DOHH2 (cell line): ENCODE results near the gene PTMS.
A peak's percentile ranks its signal among the peaks of the same experiment; 100 is the strongest.
"Not testable (repeated sequence)": the region's sequence is repeated elsewhere in the genome, so short reads cannot be mapped to it uniquely, and the experiment has no call there.

Experiments
- H3F3A ChIP-seq: fragments of 200-600 bp; sonication (generic), shearing (Covaris generic); 2 replicates; pipeline ENCODE4 v1.6.0; 2016; ENCODE audit warnings: antibody characterized with exemption, mild to moderate bottlenecking; ENCODE audit not compliant: control insufficient read depth, insufficient read depth
- H3K27ac ChIP-seq: fragments of 200-600 bp; sonication (generic); 2 replicates; pipeline ENCODE4 v1.5.1; 2014; ENCODE audit warnings: low read depth, mild to moderate bottlenecking, low read length, moderate library complexity
- H3K27me3 ChIP-seq: fragments of 200-600 bp; sonication (generic); 2 replicates; pipeline ENCODE4 v1.6.1; 2014; ENCODE audit warnings: mild to moderate bottlenecking, low read length, mixed read lengths; ENCODE audit not compliant: control insufficient read depth
- H3K36me3 ChIP-seq: fragments of 200-600 bp; sonication (generic); 2 replicates; pipeline ENCODE4 v1.6.1; 2014; ENCODE audit warnings: mild to moderate bottlenecking, low read length, moderate library complexity, mixed read lengths; ENCODE audit not compliant: control insufficient read depth
- H3K4me1 ChIP-seq: fragments of 200-600 bp; sonication (generic); 2 replicates; pipeline ENCODE4 v1.6.1; 2014; ENCODE audit warnings: mild to moderate bottlenecking, low read length, mixed read lengths; ENCODE audit not compliant: control insufficient read depth
- H3K4me2 ChIP-seq: fragments of 200-600 bp; sonication (generic); 2 replicates; pipeline ENCODE4 v1.6.0; 2014; ENCODE audit warnings: mild to moderate bottlenecking, low read length, moderate library complexity
- H3K4me3 ChIP-seq: fragments of 200-600 bp; sonication (generic); 2 replicates; pipeline ENCODE4 v1.5.1; 2014; ENCODE audit warnings: mild to moderate bottlenecking, low read length, mixed read lengths
- H3K79me2 ChIP-seq: fragments of 200-600 bp; sonication (generic); 2 replicates; pipeline ENCODE4 v1.6.1; 2014; ENCODE audit warnings: mild to moderate bottlenecking, low read length, mixed read lengths; ENCODE audit not compliant: control insufficient read depth
- H3K9me2 ChIP-seq: fragments of 200-600 bp; sonication (generic); replicated peaks from 2 replicates; pipeline ENCODE4 v1.6.1; 2014; ENCODE audit warnings: mild to moderate bottlenecking, low read length, mixed read lengths; ENCODE audit not compliant: control insufficient read depth
- H3K9me3 ChIP-seq: fragments of 200-600 bp; sonication (generic); 2 replicates; pipeline ENCODE4 v1.6.1; 2014; ENCODE audit warnings: antibody characterized with exemption, low read length, mixed read lengths; ENCODE audit not compliant: control insufficient read depth, insufficient read depth
- H4K20me1 ChIP-seq: fragments of 200-600 bp; sonication (generic); 2 replicates; pipeline ENCODE4 v1.6.0; 2014; ENCODE audit warnings: low read depth, mild to moderate bottlenecking, antibody characterized with exemption, low read length, moderate library complexity; ENCODE audit not compliant: control insufficient read depth, insufficient read depth
- CTCF ChIP-seq: fragments of 200-600 bp; sonication (generic); IDR thresholded peaks from one replicate; pipeline ENCODE4 v1.5.1; 2014; ENCODE audit warnings: antibody characterized with exemption, mild to moderate bottlenecking, low read depth, low read length; ENCODE audit not compliant: poor library complexity, severe bottlenecking
- EZH2phosphoT487 ChIP-seq: fragments of 200-600 bp; sonication (generic); IDR thresholded peaks from 2 replicates; pipeline ENCODE4 v1.6.1; 2017; ENCODE audit warnings: borderline replicate concordance, mild to moderate bottlenecking, antibody characterized with exemption, low read length, moderate library complexity, mixed read lengths

The PTMS gene

GRCh38 chr12:6735448-6736191 lies 30.5 kb upstream of the PTMS start:
- H3K27ac ChIP-seq: no peak overlapping the region
- no peaks in the 10 kb centered on the region for H4K20me1 ChIP-seq
- TF ChIP-seq EZH2phosphoT487 (no peak), CTCF (peak; percentile 62)
- H3K4me2 ChIP-seq: no peak overlapping the region
- H3K4me3 ChIP-seq: no peak overlapping the region
- H3K36me3 ChIP-seq: peaks cover 12% of the 10 kb centered on the region
- H3K4me1 ChIP-seq: peaks cover 12% of the 10 kb centered on the region
- no peaks in the 10 kb centered on the region for H3K9me2 ChIP-seq
- H3K79me2 ChIP-seq: no peaks in the 10 kb centered on the region
- H3K27me3 ChIP-seq: no peaks in the 10 kb centered on the region
- no peaks in the 10 kb centered on the region for H3K9me3 ChIP-seq
- peaks cover 3% of the 10 kb centered on the region; the same call in 1 of the 2 replicates for H3F3A ChIP-seq

DNA sequence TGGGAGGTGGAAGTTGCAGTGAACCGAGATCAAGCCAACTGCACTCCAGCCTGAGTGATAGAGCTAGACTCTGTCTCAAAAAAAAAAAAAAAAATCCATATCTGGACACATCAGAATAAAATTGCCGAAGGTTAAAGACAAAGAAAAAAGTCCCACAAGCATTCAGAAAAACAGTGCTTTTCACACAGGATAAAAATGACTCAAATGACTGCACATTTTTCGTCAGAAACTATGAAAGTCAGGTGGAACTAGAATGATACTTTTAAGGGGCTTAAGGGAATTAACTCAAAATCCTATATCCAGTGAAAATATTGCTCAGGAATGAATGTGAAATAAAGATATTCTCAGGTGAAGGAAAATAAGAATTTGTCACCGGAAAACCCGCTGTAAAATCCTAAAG lies 29.4 kb upstream of the PTMS start:
- no peaks in the 10 kb centered on the region for H4K20me1 ChIP-seq
- H3K9me3 ChIP-seq: no peaks in the 10 kb centered on the region
- no peak overlapping the region for H3K4me2 ChIP-seq
- H3F3A ChIP-seq: peaks cover 3% of the 10 kb centered on the region; the same call in 1 of the 2 replicates
- peaks cover 8% of the 10 kb centered on the region for H3K4me1 ChIP-seq
- no peak overlapping the region for H3K27ac ChIP-seq
- no peaks in the 10 kb centered on the region for H3K9me2 ChIP-seq
- H3K27me3 ChIP-seq: no peaks in the 10 kb centered on the region
- no peaks in the 10 kb centered on the region for H3K79me2 ChIP-seq
- H3K36me3 ChIP-seq: 0 out of 2 replicates have a peak, but pooled peaks cover 3% of the 10 kb centered on the region
- no peak overlapping the region for H3K4me3 ChIP-seq
- TF ChIP-seq CTCF: no peak
- TF ChIP-seq EZH2phosphoT487: no peak

DNA sequence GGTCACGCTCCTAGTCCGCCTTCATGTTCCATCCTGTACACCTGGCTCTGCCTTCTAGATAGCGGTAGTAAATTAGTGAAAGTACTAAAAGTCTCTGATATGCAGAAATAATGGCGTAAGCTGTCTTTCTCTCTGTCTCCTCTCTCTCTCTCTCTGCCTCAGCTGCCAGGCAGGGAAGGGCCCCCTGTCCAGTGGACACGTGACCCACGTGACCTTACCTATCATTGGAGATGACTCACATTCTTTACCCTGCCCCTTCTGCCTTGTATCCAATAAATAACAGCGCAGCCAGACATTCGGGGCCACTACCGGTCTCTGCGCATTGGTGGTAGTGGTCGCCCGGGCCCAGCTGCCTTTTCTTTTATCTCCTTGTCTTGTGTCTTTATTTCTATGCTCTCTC lies 24.1 kb upstream of the PTMS start:
- not testable (repeated sequence) for H3K27ac ChIP-seq, H3K9me3 ChIP-seq, H3K27me3 ChIP-seq, H3F3A ChIP-seq, H3K4me3 ChIP-seq, H3K79me2 ChIP-seq, H3K9me2 ChIP-seq, H3K4me2 ChIP-seq, H4K20me1 ChIP-seq
- peaks cover 19% of the 10 kb centered on the region for H3K4me1 ChIP-seq
- peaks cover 12% of the 10 kb centered on the region for H3K36me3 ChIP-seq

DNA sequence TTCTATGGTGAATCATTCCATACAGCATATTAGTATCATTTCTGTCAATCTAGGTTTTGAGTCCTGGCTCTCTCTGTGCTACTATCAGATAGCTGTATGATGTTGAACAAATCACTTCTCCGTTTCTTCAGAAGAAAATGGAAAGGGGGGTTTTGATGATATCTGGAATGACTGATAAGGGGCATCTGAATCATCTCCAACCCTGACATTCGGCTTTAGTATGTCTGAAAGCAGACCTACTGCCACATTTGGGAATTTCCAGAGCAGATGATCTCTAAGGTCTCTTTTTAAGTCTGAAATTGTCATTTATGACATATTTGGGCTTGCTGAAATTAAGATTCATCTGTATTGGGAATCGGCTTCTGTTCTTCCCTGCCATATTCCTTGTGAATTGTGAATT lies 23.3 kb upstream of the PTMS start:
- H3K4me2 ChIP-seq: no peak overlapping the region
- H3F3A ChIP-seq: no peaks in the 10 kb centered on the region; the same call in 1 of the 2 replicates
- no peaks in the 10 kb centered on the region for H3K27me3 ChIP-seq
- H4K20me1 ChIP-seq: no peaks in the 10 kb centered on the region
- H3K27ac ChIP-seq: no peak overlapping the region
- H3K4me1 ChIP-seq: peaks cover 19% of the 10 kb centered on the region
- H3K4me3 ChIP-seq: no peak overlapping the region
- peaks cover 6% of the 10 kb centered on the region; the same call in 1 of the 2 replicates for H3K9me3 ChIP-seq
- TF ChIP-seq CTCF (no peak), EZH2phosphoT487 (no peak)
- H3K9me2 ChIP-seq: no peaks in the 10 kb centered on the region
- peaks cover 19% of the 10 kb centered on the region for H3K36me3 ChIP-seq
- H3K79me2 ChIP-seq: no peaks in the 10 kb centered on the region

GRCh38 chr12:6743300-6743699 lies 22.9 kb upstream of the PTMS start:
- not testable (repeated sequence) for H4K20me1 ChIP-seq, H3K4me3 ChIP-seq, H3K27me3 ChIP-seq, H3K9me3 ChIP-seq, H3K27ac ChIP-seq, H3K4me2 ChIP-seq, H3F3A ChIP-seq, H3K79me2 ChIP-seq, H3K9me2 ChIP-seq
- peaks cover 19% of the 10 kb centered on the region for H3K4me1 ChIP-seq
- H3K36me3 ChIP-seq: peaks cover 24% of the 10 kb centered on the region
